Panc1 (cell line): ENCODE results near the gene CLCN1. TPM values are rescaled to one million over a fixed set of nuclear protein-coding genes. Genes with fewer than 3 reads are reported as not detected.

ENCODE experiments used
- ATAC-seq: fragments of 200-7000 bp; cut with Tn5 transposase; 2 replicates; pipeline ENCODE4 v1.9.1; 2020; ENCODE audit warnings: mild to moderate bottlenecking, moderate library complexity
- BruUV-seq: library from RNA; stranded (reverse); fragments of 400-500 nt; replicated peaks from 2 replicates; lab custom pipeline; 2021; lab: Mats Ljungman, UMichigan
- CTCF ChIA-PET: fragments of 300-600 bp; sonication (Branson Sonifier 250); formaldehyde crosslinking; loops from one replicate; lab custom pipeline; 2022; ENCODE audit warnings: antibody characterized with exemption; lab: Charles Lee
- POLR2A ChIA-PET: fragments of 300-600 bp; sonication (Branson Sonifier 250); formaldehyde crosslinking; loops from one replicate; lab custom pipeline; 2022; ENCODE audit warnings: antibody characterized with exemption; lab: Charles Lee
- DNase-seq: peaks from one replicate; pipeline ENCODE4 v3.0.0-alpha.2; 2010; ENCODE audit warnings: low read depth, low spot score
- H3K27ac ChIP-seq: 2 replicates; pipeline ENCODE4 v1.5.1; 2011; ENCODE audit warnings: mild to moderate bottlenecking, low read length, inconsistent platforms
- H3K27me3 ChIP-seq: fragments of 200-500 bp; sonication (Bioruptor generic); 2 replicates; pipeline ENCODE4 v1.6.0; 2014; ENCODE audit warnings: low read length, inconsistent platforms; ENCODE audit not compliant: control insufficient read depth, insufficient read depth
- H3K36me3 ChIP-seq: fragments of 200-500 bp; sonication (Bioruptor generic); 2 replicates; pipeline ENCODE4 v1.5.1; 2014; ENCODE audit warnings: inconsistent platforms, mild to moderate bottlenecking, low read length, moderate library complexity; ENCODE audit not compliant: control insufficient read depth, insufficient read depth
- H3K4me1 ChIP-seq: 2 replicates; pipeline ENCODE4 v1.5.1; 2011; ENCODE audit warnings: inconsistent platforms, mild to moderate bottlenecking, low read length, moderate library complexity; ENCODE audit not compliant: control insufficient read depth, insufficient read depth
- H3K4me3 ChIP-seq, 2 experiments: 2 replicates each; pipeline ENCODE4 v1.5.1; 2011 to 2012; ENCODE audit warnings: low read depth in 2 of 2, low read length in 2 of 2, mild to moderate bottlenecking in 2 of 2, inconsistent platforms in 1 of 2, moderate library complexity in 1 of 2
- H3K9me3 ChIP-seq: fragments of 200-500 bp; sonication (Bioruptor generic); 2 replicates; pipeline ENCODE4 v1.5.1; 2014; ENCODE audit warnings: low read depth, mild to moderate bottlenecking, inconsistent platforms, low read length, moderate library complexity; ENCODE audit not compliant: control insufficient read depth, insufficient read depth
- CTCF ChIP-seq: fragments of 450-650 bp; IDR thresholded peaks from 2 replicates; pipeline ENCODE4 v1.5.1; 2017; ENCODE audit warnings: mild to moderate bottlenecking
- POLR2AphosphoS5 ChIP-seq: IDR thresholded peaks from 2 replicates; pipeline ENCODE4 v1.6.1; 2012; ENCODE audit warnings: mild to moderate bottlenecking, low read depth, low read length, moderate library complexity
- REST ChIP-seq, 2 experiments: IDR thresholded peaks; 2 replicates each; pipeline ENCODE4 v1.6.1; 2011 to 2012; ENCODE audit warnings: low read depth in 2 of 2, control low read depth in 1 of 2, low read length in 1 of 2, mild to moderate bottlenecking in 1 of 2, moderate library complexity in 1 of 2; ENCODE audit not compliant: insufficient read depth in 1 of 2
- SIN3A ChIP-seq: IDR thresholded peaks from 2 replicates; pipeline ENCODE4 v1.6.1; 2012; ENCODE audit warnings: low read depth, mild to moderate bottlenecking, low read length, moderate library complexity, borderline replicate concordance; ENCODE audit not compliant: insufficient read depth
- TCF7L2 ChIP-seq: IDR thresholded peaks from 2 replicates; pipeline ENCODE4 v1.6.1; 2011; ENCODE audit warnings: mild to moderate bottlenecking, low read depth, low read length, inconsistent platforms
- in situ Hi-C: cut with HindIII; loops from 2 replicates; pipeline ENCODE4 v1.10.0; 2016; ENCODE audit warnings: low sequenced_read_pairs, low pct_unique_long_range_greater_than_20kb
- intact Hi-C: fragments of 100-400 bp; cut with micrococcal nuclease; formaldehyde crosslinking; loops from one replicate; pipeline ENCODE4 v1.10.0; 2022; ENCODE audit not compliant: unreplicated experiment
- total RNA-seq: library from RNA; stranded (reverse); gene quantifications from one replicate; pipeline ENCODE4 v1.2.1, GENCODE V29; 2021; ENCODE audit not compliant: unreplicated experiment

Gene CLCN1
- total RNA-seq, 1 experiment from 2014 or later, result 0.15 TPM

- in situ Hi-C loops, result no loop called here
- ATAC-seq, result no peak
- intact Hi-C loops, result no loop called here
- TF ChIP-seq POLR2AphosphoS5 (no peak), REST (IDR thresholded peaks at IDR 0.05; ENCODE audit: insufficient read depth in 1 of 2, low read depth in 2 of 2, low read length in 1 of 2) (no peak), CTCF (no peak), TCF7L2 (no peak), SIN3A (no peak)
- Histone ChIP-seq H3K27me3 (peaks cover 3% of the 10 kb centered on the region; the same call in 1 of the 2 replicates), H3K4me1 (no peaks in the 10 kb centered on the region), H3K36me3 (no peaks in the 10 kb centered on the region), H3K4me3 (no peak overlapping the region), H3K27ac (no peak overlapping the region), H3K9me3 (no peaks in the 10 kb centered on the region)
- BruUV-seq, result no TSS peak
- POLR2A ChIA-PET, result no interaction called here
- CTCF ChIA-PET, result no interaction called here
- DNase-seq, result no peak
Measured at GRCh38 chr7:143356414-143357050, 40.6 kb downstream of the CLCN1 start.

- H3K27me3 ChIP-seq, result peaks cover 10% of the 10 kb centered on the region
- H3K27ac ChIP-seq, result no peak overlapping the region
- DNase-seq (no peak), ATAC-seq (no peak)
- H3K36me3 ChIP-seq, result no peaks in the 10 kb centered on the region
- no TSS peak for BruUV-seq
- TF ChIP-seq TCF7L2, result no peak
- TF ChIP-seq CTCF, result no peak
- no peak for TF ChIP-seq POLR2AphosphoS5
- no peak for TF ChIP-seq REST (IDR thresholded peaks at IDR 0.05; ENCODE audit: insufficient read depth in 1 of 2, low read depth in 2 of 2, low read length in 1 of 2)
- TF ChIP-seq SIN3A, result no peak
- ChIA-PET POLR2A (no interaction called here), CTCF (no interaction called here)
- H3K9me3 ChIP-seq, result no peaks in the 10 kb centered on the region
- no peak overlapping the region for H3K4me3 ChIP-seq
- in situ Hi-C loops (no loop called here), intact Hi-C loops (no loop called here)
- H3K4me1 ChIP-seq, result no peaks in the 10 kb centered on the region
Measured at GRCh38 chr7:143358626-143359025, 42.7 kb downstream of the CLCN1 start.
